Measurements from ENCODE around the gene ZBTB46.
"Not testable (repeated sequence)": the region's sequence is repeated elsewhere in the genome, so short reads cannot be mapped to it uniquely, and the experiment has no call there.

ZBTB46 gene

GRCh38 chr20:63830841-63831588 lies at the start of gene ZBTB46:
ZBTB46 (minus strand) TSS chr20:63831264; CDS start chr20:63790757, 40,507 bp downstream.
- DNase-seq, result no peak

- no peak for DNase-seq
Observed at GRCh38 chr20:63878899-63879663, 48.0 kb upstream of the ZBTB46 start.

GRCh38 chr20:63877755-63878470 lies 46.8 kb upstream of the ZBTB46 start:
- DNase-seq, result no peak

GRCh38 chr20:63876489-63877036 lies 45.5 kb upstream of the ZBTB46 start:
- no peak for DNase-seq

GRCh38 chr20:63874241-63874640 lies 43.2 kb upstream of the ZBTB46 start:
- DNase-seq, result not testable (repeated sequence)

GRCh38 chr20:63873477-63873971 lies 42.5 kb upstream of the ZBTB46 start:
- DNase-seq, result peak; percentile 38

GRCh38 chr20:63868264-63868663 lies 37.2 kb upstream of the ZBTB46 start:
- no peak for DNase-seq

- DNase-seq, result not testable (repeated sequence)
Observed at GRCh38 chr20:63867042-63867441, 36.0 kb upstream of the ZBTB46 start.

GRCh38 chr20:63864978-63865640 lies 34.0 kb upstream of the ZBTB46 start, which contains the start of gene TPD52L2:
TPD52L2 (plus strand) TSS chr20:63865270; CDS start chr20:63865366, 96 bp downstream.
- DNase-seq, result peak; percentile 98

GRCh38 chr20:63864545-63864977 lies 33.5 kb upstream of the ZBTB46 start:
- no peak for DNase-seq

GRCh38 chr20:63863798-63864544 lies 32.9 kb upstream of the ZBTB46 start:
- DNase-seq, result peak; percentile 75

GRCh38 chr20:63863021-63863797 lies 32.1 kb upstream of the ZBTB46 start:
- no peak for DNase-seq

GRCh38 chr20:63861981-63862901 lies 31.2 kb upstream of the ZBTB46 start:
- no peak for DNase-seq

- DNase-seq, result no peak
Observed at GRCh38 chr20:63861365-63861934, 30.4 kb upstream of the ZBTB46 start, which contains the start of gene ABHD16B. ABHD16B (plus strand) TSS chr20:63861498; CDS start chr20:63861541, 43 bp downstream.

GRCh38 chr20:63860325-63861051 lies 29.4 kb upstream of the ZBTB46 start:
- no peak for DNase-seq

GRCh38 chr20:63859166-63859699 lies 28.2 kb upstream of the ZBTB46 start:
- no peak for DNase-seq

GRCh38 chr20:63858393-63859165 lies 27.5 kb upstream of the ZBTB46 start:
- no peak for DNase-seq

Measured in stimulated activated CD4-positive, alpha-beta T cell treated with anti-CD3 and anti-CD28 coated beads, Interleukin-4, amount 100 ng/mL, for 1 hour (primary cell).